Stimulated activated CD8-positive, alpha-beta memory T cell treated with anti-CD3 and anti-CD28 coated beads, Interleukin-12 subunit alpha, Interleukin-12 subunit beta, amount 100 ng/mL, for 4 hours (primary cell): ENCODE measurements around the gene C19orf47.

Experiments used
- DNase-seq: peaks from one replicate; pipeline ENCODE4 v3.0.0-alpha.2; 2020; ENCODE audit warnings: low read depth

C19orf47 gene

DNA sequence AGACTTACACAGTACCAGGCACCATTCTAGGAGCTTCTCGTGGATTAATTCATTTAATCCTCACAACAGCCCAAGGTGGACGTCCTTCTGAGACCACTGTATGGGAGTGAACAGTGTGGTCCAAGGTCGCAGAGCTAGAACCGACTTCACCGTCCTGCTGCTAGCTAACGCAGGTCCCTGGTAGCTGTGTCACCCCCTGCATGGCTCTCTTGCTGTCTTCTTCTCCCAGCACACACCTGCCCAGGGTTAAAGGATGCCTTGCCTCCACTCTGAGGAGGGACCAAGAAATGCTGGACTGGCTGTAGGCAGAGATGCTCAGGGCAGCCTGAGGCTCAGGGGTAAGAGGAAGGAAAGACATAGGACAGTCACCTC is 66.0 kb downstream of the C19orf47 start:
- no peak for DNase-seq

DNA sequence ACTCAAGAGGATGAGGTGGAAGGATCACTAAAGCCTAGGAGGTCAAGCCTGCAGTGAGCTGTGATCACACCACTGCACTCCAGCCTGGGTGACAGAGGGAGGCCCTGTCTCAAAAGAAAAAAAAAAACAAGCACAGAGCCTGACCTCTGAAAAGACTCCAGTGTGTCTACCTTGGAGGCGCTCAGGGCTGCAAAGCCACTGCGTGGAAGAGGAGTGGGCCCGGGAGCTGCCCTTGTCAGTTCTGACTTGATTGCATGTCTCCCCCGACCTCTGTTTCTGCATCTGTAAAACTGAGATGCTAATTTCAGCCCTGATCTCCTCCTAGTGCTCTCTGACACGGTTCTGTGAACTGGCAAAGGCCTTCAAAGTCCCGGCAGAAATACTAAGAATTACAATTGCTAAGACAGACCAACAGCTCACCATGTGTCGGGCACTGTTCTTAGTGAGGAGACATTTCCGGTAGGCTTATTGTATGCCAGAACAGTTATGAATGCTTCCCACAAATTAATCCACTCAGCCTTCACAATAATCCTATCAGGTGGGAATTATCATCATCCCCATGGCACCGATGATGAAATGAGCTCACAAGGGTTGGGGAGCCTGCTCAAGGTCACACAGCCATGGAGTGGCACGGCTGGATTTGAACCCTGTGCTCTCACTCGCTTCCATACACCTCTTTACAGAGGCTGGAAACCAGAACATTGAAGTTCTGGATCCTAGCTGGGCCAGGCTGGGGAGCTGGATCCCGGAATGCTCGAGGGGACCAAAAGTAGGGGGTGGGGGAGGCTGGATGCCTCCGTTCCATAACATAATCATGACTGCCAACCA is 66.6 kb downstream of the C19orf47 start:
- DNase-seq = no peak

DNA sequence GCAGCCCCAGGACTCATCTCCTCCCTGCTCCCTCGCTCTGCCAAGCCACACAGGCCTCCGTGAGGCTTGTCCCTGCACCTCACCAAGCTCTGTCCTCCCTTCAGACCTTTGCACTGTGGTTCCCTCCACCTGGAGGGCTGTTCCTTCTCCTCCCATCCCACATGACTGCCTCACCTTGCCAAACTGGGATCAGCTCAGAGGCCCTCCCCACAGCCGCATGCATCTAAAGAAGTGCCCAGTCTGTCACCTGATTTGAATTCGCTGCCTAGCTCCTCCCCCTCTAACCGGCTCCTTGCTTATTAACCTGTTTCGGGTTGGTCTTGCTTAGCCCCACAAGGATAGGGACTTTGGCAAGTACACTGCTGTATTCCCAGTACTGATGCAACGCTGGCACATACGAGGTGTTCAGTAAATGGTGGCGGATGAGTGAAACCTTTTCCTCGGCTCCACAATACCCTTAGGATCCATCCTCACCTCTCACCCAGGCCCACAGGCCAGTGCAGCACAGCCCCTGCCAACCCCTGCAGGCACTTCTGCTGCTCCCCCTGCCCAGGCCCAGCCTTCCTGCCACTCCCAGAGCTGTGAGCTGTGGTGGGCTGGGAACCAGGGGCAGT is 67.5 kb downstream of the C19orf47 start:
- no peak for DNase-seq

GRCh38 chr19:40279761-40280607 is 68.2 kb downstream of the C19orf47 start:
- no peak for DNase-seq

- no peak for DNase-seq
Measured at GRCh38 chr19:40279120-40279551, 69.1 kb downstream of the C19orf47 start.

- DNase-seq = no peak
Measured at GRCh38 chr19:40278361-40279035, 69.7 kb downstream of the C19orf47 start.

GRCh38 chr19:40277356-40278059 is 70.7 kb downstream of the C19orf47 start:
- no peak for DNase-seq

DNA sequence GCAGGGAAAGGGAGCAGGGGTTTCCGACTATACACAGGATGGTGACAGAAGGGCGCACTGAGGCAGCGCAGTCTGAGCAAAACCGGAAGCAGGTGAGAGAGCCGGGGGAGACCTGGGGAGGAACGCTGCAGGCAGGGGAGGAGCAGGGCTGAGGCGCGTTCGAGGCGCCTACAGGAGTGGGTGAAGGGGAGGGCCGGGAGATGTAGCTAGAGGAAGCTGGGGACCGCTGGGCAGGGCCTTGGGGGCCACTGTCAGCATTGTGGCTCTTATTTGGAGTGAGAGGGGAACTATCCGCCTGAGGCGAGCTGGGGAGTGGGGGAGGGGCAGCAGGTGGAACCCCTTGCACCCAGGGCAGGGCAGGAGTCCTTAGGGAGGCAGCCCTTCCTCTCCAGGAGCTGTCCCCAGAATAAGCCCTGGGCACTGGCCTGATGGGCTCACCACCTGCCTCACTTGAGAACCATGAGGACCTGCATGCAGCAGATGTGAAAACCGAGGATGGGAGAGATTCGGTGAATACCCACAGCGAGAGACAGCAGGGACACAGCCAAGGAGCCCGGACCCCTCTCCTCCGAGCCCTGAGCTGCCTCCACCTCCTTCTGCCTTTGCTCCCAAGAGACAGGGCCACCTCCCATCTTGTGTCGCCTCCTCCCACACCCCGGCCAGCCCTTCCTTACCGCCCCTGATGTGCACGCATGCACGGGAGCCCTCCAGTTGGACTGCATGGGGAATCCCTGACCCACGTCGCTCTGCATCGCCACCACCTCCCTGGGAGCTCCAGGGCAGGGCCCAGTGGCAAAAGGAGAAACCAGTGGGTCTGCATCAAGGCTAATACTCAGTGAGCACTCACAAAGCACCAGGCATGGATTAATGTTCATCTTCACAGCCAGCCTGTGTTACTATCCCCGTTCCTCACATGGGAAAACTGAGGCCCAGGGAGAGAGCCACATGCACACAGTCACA is 73.3 kb downstream of the C19orf47 start:
- no peak for DNase-seq

- no peak for DNase-seq
Measured at GRCh38 chr19:40273469-40274360, 74.5 kb downstream of the C19orf47 start.

- no peak for DNase-seq
Measured at GRCh38 chr19:40272261-40272660, 75.9 kb downstream of the C19orf47 start.

DNA sequence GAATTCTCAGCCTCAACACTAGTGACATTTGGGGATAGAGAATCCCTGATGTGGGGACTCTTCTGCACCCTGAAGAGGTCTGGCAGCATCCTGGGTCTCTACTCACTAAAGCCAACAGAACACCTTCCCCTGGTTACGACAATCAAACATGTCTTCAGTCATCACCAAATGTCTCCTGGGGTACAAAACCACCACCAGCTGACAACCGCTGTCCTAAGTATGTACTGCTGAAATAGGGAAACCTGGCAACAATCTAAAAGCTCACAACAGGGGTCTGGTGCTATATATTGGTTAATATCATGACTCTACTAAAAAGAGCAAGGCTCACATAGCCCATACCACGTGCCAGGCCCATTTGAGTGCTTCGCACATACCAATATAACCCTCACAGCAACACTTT is 76.5 kb downstream of the C19orf47 start:
- no peak for DNase-seq

GRCh38 chr19:40270362-40271089 is 77.7 kb downstream of the C19orf47 start:
- DNase-seq = no peak
